GM13977 (cell line): ENCODE data around the gene DHRS3.
"Not testable (repeated sequence)": the region's sequence is repeated elsewhere in the genome, so short reads cannot be mapped to it uniquely, and the experiment has no call there.

Experiments
- DNase-seq: peaks from one replicate; pipeline ENCODE4 v3.0.0; 2012; ENCODE audit warnings: low spot score
- CTCF ChIP-seq: IDR thresholded peaks from 2 replicates; pipeline ENCODE4 v1.5.1; 2012; ENCODE audit warnings: mild to moderate bottlenecking, control low read depth; ENCODE audit not compliant: insufficient read depth; ENCODE audit errors: extremely low read depth, missing control alignments
- in situ Hi-C: fragments of 300-500 bp; cut with MboI; formaldehyde crosslinking; loops from one replicate; pipeline ENCODE4 v1.12.0; 2022; ENCODE audit warnings: low sequenced_read_pairs, low pct_unique_long_range_greater_than_20kb, mixed read lengths, inconsistent platforms; ENCODE audit not compliant: unreplicated experiment

Gene DHRS3

GRCh38 chr1:12657060-12657884, 39.3 kb upstream of the DHRS3 start:
- DNase-seq: no peak
- no peak for TF ChIP-seq CTCF
- in situ Hi-C loops: no loop called here

- in situ Hi-C loops: no loop called here
- no peak for DNase-seq
- TF ChIP-seq CTCF: no peak
These were observed 38.6 kb upstream of the DHRS3 start for GRCh38 chr1:12656575-12656974.

GRCh38 chr1:12654657-12655056, 36.6 kb upstream of the DHRS3 start:
- in situ Hi-C loops: no loop called here
- no peak for TF ChIP-seq CTCF
- DNase-seq: no peak

GRCh38 chr1:12654004-12654567, 36.1 kb upstream of the DHRS3 start:
- no peak for DNase-seq
- in situ Hi-C loops: no loop called here
- TF ChIP-seq CTCF: no peak

- no peak for TF ChIP-seq CTCF
- no peak for DNase-seq
- in situ Hi-C loops: no loop called here
These were observed 32.0 kb upstream of the DHRS3 start for GRCh38 chr1:12649971-12650421.

- DNase-seq: no peak
- TF ChIP-seq CTCF: no peak
- in situ Hi-C loops: no loop called here
These were observed 30.7 kb upstream of the DHRS3 start for GRCh38 chr1:12648741-12649140.

GRCh38 chr1:12645401-12645800, 27.4 kb upstream of the DHRS3 start:
- in situ Hi-C loops, DNase-seq: not testable (repeated sequence)
